Right cardiac atrium (tissue), 5 donors: ENCODE data around the gene SLC39A5. TPM values are rescaled to one million over a fixed set of nuclear protein-coding genes. Genes with fewer than 3 reads are reported as not detected.
A peak's percentile ranks its signal among the peaks of the same experiment; 100 is the strongest.
"Not testable (repeated sequence)": the region's sequence is repeated elsewhere in the genome, so short reads cannot be mapped to it uniquely, and the experiment has no call there.

Source experiments
- ATAC-seq, 2 donors: fragments of 200-7000 bp; cut with Tn5 transposase; one replicate each; pipeline versions ENCODE4 v1.8.0 to v1.9.1; 2020; ENCODE audit warnings: moderate library complexity in 2 of 2, mild to moderate bottlenecking in 1 of 2
- DNase-seq, 3 donors: peaks; one replicate each; pipeline ENCODE4 v3.0.0-alpha.2; 2020
- H3K27ac ChIP-seq: one replicate; pipeline ENCODE4 v1.5.1; 2013; ENCODE audit warnings: mild to moderate bottlenecking, low read length, control low read depth, moderate library complexity
- H3K27me3 ChIP-seq: one replicate; pipeline ENCODE4 v1.6.1; 2013; ENCODE audit not compliant: control insufficient read depth, insufficient read depth
- H3K4me1 ChIP-seq: one replicate; pipeline ENCODE4 v1.6.1; 2013; ENCODE audit warnings: low read length; ENCODE audit not compliant: control insufficient read depth, insufficient read depth
- H3K4me3 ChIP-seq: one replicate; pipeline ENCODE4 v1.5.1; 2013; ENCODE audit warnings: low read length, control low read depth
- H3K9me3 ChIP-seq: one replicate; pipeline ENCODE4 v1.6.1; 2013; ENCODE audit warnings: low read length; ENCODE audit not compliant: control insufficient read depth
- WGBS: extraction: QIAGEN DNeasy Blood & Tissue Kit; methylation state at CpG from one replicate; pipeline ENCODE4 v1.1.7; 2013; 5-methylcytosine and 5-hydroxymethylcytosine counted together
- intact Hi-C, 4 donors: fragments of 100-400 bp; cut with DNase I; formaldehyde crosslinking; loops; one replicate each; pipeline versions ENCODE4 v1.11.0 to v1.14.0; 2022 to 2023
- polyA plus RNA-seq: library from polyadenylated mRNA; stranded (reverse); fragments of 200-250 nt; gene quantifications from one replicate; pipeline ENCODE4 v1.2.3, GENCODE V29; 2013
- total RNA-seq, 4 donors: library from RNA; stranded (reverse); fragmentation: NEBNext Ultra II Directional; extraction: Animal tissue kit (Norgen Biotek cat#: 25700); gene quantifications; one replicate each; pipeline ENCODE4 v1.2.1, GENCODE V29; 2021
- donor health status: healthy with polysubstance abuse.
- donor health status: DM: no; HTN: yes; CAD: no.
- donor health status: DM: no; HTN: no; CAD: no.
- donor health status: DM: no; HTN: yes; CAD: no; lungs with severe emphysema.
- donor health status: DM: yes; HTN: yes; CAD: no.

The SLC39A5 gene
- total and polyA plus RNA-seq, 5 donors: 0.18 to 0.49 TPM; not detected in 3

DNA sequence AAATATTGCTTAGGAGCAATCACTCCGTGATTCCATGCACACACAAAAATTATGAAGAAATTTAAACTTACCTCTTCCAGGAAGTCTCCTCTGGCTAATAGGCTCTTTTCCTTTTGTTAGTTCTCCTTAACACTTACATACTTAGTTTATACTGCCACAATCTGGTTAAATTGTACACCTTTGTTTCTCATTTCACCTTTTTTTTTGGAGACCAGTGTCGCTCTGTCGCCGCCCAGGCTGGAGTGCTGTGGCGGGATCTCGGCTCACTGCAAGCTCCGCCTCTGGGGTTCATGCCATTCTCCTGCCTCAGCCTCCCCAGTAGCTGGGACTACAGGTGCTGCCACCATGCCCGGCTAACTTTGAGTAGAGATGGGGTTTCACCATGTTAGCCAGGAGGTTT, 30.5 kb downstream of the SLC39A5 start:
- ATAC-seq (no peak), DNase-seq (no peak)
- 95% methylated on average over 8 of the region's 8 CpGs for WGBS
- Histone ChIP-seq H3K4me1 (peaks cover 12% of the 10 kb centered on the region), H3K4me3 (no peak overlapping the region), H3K27ac (no peak overlapping the region), H3K9me3 (no peaks in the 10 kb centered on the region), H3K27me3 (no peaks in the 10 kb centered on the region)
- intact Hi-C loops: no loop called here

GRCh38 chr12:56260921-56261320, 31.1 kb downstream of the SLC39A5 start:
- Histone ChIP-seq H3K27ac (no peak overlapping the region), H3K9me3 (no peaks in the 10 kb centered on the region), H3K4me1 (peaks cover 12% of the 10 kb centered on the region), H3K27me3 (no peaks in the 10 kb centered on the region), H3K4me3 (no peak overlapping the region)
- DNase-seq (no peak), ATAC-seq (no peak)
- 91% methylated on average over 3 of the region's 3 CpGs for WGBS
- intact Hi-C loops: no loop called here

DNA sequence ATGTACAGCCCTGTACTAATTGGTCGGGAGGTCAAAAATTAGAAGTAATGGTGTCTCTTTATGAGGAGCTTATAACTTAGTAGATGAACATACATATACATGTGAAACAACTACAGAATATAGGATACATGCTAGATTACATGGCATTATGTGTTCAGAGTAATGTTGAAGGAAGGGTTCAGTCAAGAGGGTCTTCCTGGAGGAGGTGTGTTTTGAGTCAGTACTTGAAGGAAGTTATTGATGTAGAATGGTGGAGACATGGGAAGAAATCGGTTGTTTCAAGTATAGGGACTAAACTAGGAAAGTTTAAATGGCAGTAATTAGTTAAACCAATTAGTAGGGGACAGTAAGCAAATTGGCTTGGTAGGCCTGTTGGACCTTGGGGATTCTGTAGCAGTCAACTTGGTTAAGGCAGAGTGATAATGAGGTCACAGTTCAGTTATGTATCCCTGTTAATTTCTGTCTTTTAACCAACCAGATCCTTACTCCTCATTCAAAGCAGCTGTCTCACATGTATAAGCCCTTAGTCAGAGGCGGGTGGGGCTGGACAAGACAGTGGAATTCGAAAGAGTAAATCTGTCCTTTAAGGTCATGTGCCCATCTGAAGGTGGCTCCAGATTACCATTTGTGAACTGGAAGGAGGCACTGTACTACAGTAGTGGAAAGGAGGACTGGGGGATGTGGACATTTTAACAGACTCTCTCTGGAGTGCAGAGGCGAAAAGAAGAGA, 31.8 kb downstream of the SLC39A5 start:
- no peak overlapping the region for H3K4me3 ChIP-seq
- intact Hi-C loops: no loop called here
- peaks cover 11% of the 10 kb centered on the region for H3K4me1 ChIP-seq
- no peak overlapping the region for H3K27ac ChIP-seq
- ATAC-seq (no peak), DNase-seq (no peak)
- H3K27me3 ChIP-seq: no peaks in the 10 kb centered on the region
- 86% methylated on average over 5 of the region's 5 CpGs for WGBS
- H3K9me3 ChIP-seq: no peaks in the 10 kb centered on the region

DNA sequence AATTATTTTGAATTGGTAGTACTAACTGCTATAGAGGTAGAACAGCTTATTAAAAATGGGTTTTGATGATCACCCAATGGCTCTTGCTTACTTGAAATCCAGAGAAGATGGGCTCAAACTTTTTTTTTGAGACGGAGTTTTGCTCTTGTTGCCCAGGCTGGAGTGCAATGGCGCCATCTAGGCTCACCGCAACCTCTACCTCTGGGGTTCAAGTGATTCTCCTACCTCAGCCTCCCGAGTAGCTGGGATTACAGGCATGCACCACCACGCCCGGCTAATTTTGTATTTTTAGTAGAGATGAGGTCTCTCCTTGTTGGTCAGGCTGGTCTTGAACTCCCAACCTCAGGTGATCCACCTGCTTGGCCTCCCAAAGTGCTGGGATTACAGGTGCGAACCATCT, 33.1 kb downstream of the SLC39A5 start:
- H3K27me3 ChIP-seq, ATAC-seq, H3K27ac ChIP-seq, H3K9me3 ChIP-seq, H3K4me3 ChIP-seq, intact Hi-C loops, H3K4me1 ChIP-seq: not testable (repeated sequence)
- 87% methylated on average over 7 of the region's 7 CpGs for WGBS
- DNase-seq: peak in 1 of 3 donors; percentile 53

- H3K27me3 ChIP-seq, DNase-seq, ATAC-seq, H3K9me3 ChIP-seq, intact Hi-C loops, H3K4me1 ChIP-seq: not testable (repeated sequence)
- H3K4me3 ChIP-seq: peak overlapping the region; percentile 51
- 54% methylated on average over 16 of the region's 16 CpGs for WGBS
- H3K27ac ChIP-seq: peak overlapping the region; percentile 97
Observed at GRCh38 chr12:56266068-56266692, 36.3 kb downstream of the SLC39A5 start.

DNA sequence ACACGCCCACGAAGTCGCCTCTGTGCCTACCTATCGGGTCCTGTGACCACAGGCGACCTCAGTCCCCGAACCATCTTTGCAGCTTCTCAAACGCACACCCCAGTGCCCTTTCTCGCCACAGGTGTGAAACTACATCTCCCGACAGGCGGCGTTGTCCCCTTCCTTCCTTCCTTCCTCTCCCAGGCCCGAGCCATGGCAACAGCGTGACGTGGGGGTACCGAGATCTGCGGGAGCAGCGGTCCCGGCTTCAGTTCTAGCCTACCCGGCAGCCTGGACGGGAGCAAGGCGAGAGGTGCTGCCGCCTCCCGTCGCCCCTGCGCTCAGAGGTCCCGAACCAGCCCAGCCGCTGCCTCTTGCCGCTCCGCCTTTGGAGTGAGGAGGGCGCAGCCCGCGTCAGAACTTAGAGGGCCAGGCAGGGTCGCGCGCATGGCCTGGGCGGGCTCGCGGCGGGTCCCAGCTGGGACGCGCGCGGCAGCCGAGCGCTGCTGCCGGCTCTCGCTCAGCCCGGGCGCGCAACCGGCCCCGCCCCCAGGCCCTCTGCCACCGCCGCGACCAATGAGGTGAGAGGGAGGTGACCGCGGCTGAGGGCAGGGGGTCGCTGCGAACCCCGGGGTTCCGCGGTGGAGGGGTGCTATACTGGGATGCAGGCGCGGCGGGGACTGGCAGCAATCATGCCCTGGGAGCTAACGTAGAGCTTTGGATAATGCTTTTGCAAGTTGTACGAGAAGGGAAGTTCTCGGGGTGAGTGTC, 37.0 kb downstream of the SLC39A5 start, which contains the start of gene COQ10A:
COQ10A (plus strand) TSS at position 250 of the 750 bp plus-strand sequence; CDS start at position 427, 177 bp downstream.
- H3K4me3 ChIP-seq: peak within 1 kb of the TSS; percentile 51
- ATAC-seq (peak; percentile 95 to 97), DNase-seq (peak; percentile 91 to 96 (median 95))
- under 1% methylated on average over 68 of the region's 68 CpGs for WGBS
- peak within 1 kb of the TSS; percentile 97 for H3K27ac ChIP-seq
- intact Hi-C loops: no loop called here
- H3K27me3 ChIP-seq: no peaks in the 10 kb centered on the region
- no peaks in the 10 kb centered on the region for H3K4me1 ChIP-seq
- no peaks in the 10 kb centered on the region for H3K9me3 ChIP-seq

- DNase-seq (no peak), ATAC-seq (peak; percentile 19 to 38)
- WGBS: 22% methylated on average over 21 of the region's 21 CpGs
- Histone ChIP-seq H3K27me3 (no peaks in the 10 kb centered on the region), H3K9me3 (no peaks in the 10 kb centered on the region), H3K4me1 (no peaks in the 10 kb centered on the region), H3K4me3 (peak overlapping the region; percentile 51), H3K27ac (peak overlapping the region; percentile 97)
- intact Hi-C loops: no loop called here
Observed at GRCh38 chr12:56267443-56268071, 37.7 kb downstream of the SLC39A5 start.

DNA sequence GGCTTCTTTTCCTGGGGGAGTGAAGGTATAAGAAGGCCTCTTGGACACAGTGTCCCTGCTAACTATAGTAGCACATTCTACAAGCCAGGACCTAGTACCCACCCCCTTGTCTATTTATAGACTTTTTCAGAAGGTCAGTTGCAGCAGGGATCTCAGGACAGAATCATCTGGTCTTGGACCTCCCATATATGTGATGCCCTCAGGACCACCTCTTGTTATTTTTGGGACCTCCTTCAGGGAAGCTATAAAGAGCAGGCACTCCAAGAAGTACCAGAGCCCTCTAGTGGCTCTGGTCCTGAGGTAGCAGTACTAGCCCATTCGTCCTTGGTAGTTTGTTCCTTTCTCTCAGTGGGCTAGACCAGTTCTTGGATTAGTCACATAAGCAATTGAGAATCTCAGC, 41.2 kb downstream of the SLC39A5 start:
- peak; percentile 22 to 52 for ATAC-seq
- DNase-seq: no peak
- Histone ChIP-seq H3K4me3 (no peak overlapping the region), H3K27me3 (no peaks in the 10 kb centered on the region), H3K4me1 (no peaks in the 10 kb centered on the region), H3K9me3 (no peaks in the 10 kb centered on the region), H3K27ac (peak overlapping the region; percentile 65)
- intact Hi-C loops: no loop called here
- 15% methylated on average over 1 of the region's 1 CpG for WGBS

- 61% methylated on average over 2 of the region's 2 CpGs for WGBS
- H3K9me3 ChIP-seq, intact Hi-C loops, H3K4me1 ChIP-seq, H3K27ac ChIP-seq, H3K27me3 ChIP-seq, DNase-seq, H3K4me3 ChIP-seq, ATAC-seq: not testable (repeated sequence)
Observed at GRCh38 chr12:56272468-56272867, 42.6 kb downstream of the SLC39A5 start.

GRCh38 chr12:56274299-56274698, 44.4 kb downstream of the SLC39A5 start:
- Histone ChIP-seq H3K4me3 (no peak overlapping the region), H3K27ac (no peak overlapping the region), H3K27me3 (no peaks in the 10 kb centered on the region), H3K9me3 (no peaks in the 10 kb centered on the region), H3K4me1 (no peaks in the 10 kb centered on the region)
- DNase-seq: no peak
- no peak for ATAC-seq
- WGBS: 95% methylated on average over 2 of the region's 2 CpGs
- intact Hi-C loops: no loop called here
